Mesothelial cell of epicardium (in vitro differentiated cells): ENCODE data around the gene ITPR1. TPM values are rescaled to one million over a fixed set of nuclear protein-coding genes. Genes with fewer than 3 reads are reported as not detected.

ENCODE experiments used
- DNase-seq, 2 experiments: peaks; one replicate each; pipeline ENCODE4 v3.0.0; 2021; ENCODE audit warnings: low spot score in 2 of 2; ENCODE audit not compliant: unreplicated experiment in 2 of 2
- H3K27ac Mint-ChIP-seq: 2 replicates; pipeline ENCODE4 v1.8.0; 2021; ENCODE audit warnings: mixed read lengths
- H3K27me3 Mint-ChIP-seq: 2 replicates; pipeline ENCODE4 v1.8.0; 2021; ENCODE audit warnings: low read depth, mixed read lengths
- H3K36me3 Mint-ChIP-seq: 2 replicates; pipeline ENCODE4 v1.8.0; 2021; ENCODE audit warnings: mixed read lengths
- H3K4me1 Mint-ChIP-seq: 2 replicates; pipeline ENCODE4 v1.8.0; 2021; ENCODE audit warnings: mixed read lengths
- H3K4me3 Mint-ChIP-seq: 2 replicates; pipeline ENCODE4 v1.8.0; 2021; ENCODE audit warnings: mild to moderate bottlenecking, moderate library complexity, mixed read lengths
- H3K9me3 Mint-ChIP-seq: 2 replicates; pipeline ENCODE4 v1.8.0; 2021; ENCODE audit warnings: mixed read lengths
- CTCF ChIP-seq: fragments of 200-600 bp; sonication (generic); IDR thresholded peaks from one replicate; pipeline ENCODE4 v1.5.0; 2021; ENCODE audit warnings: antibody characterized with exemption; ENCODE audit not compliant: unreplicated experiment
- total RNA-seq: library from RNA; stranded (reverse); gene quantifications from 3 replicates; pipeline ENCODE4 v1.2.1, GENCODE V29; 2021

The ITPR1 gene
- total RNA-seq, 1 donor from 2014 or later, result 21.3 TPM

GRCh38 chr3:4674216-4674615 lies 181.1 kb downstream of the ITPR1 start:
- H3K9me3 Mint-ChIP-seq, result no peaks in the 10 kb centered on the region
- H3K27me3 Mint-ChIP-seq, result peaks cover 6% of the 10 kb centered on the region
- no peak overlapping the region for H3K4me3 Mint-ChIP-seq
- DNase-seq, result no peak
- TF ChIP-seq CTCF, result no peak
- no peaks in the 10 kb centered on the region for H3K36me3 Mint-ChIP-seq
- H3K27ac Mint-ChIP-seq, result no peak overlapping the region
- H3K4me1 Mint-ChIP-seq, result no peaks in the 10 kb centered on the region

GRCh38 chr3:4675704-4676103 lies 182.6 kb downstream of the ITPR1 start:
- Mint-ChIP-seq H3K27me3 (no peaks in the 10 kb centered on the region), H3K4me3 (no peak overlapping the region), H3K27ac (no peak overlapping the region), H3K4me1 (no peaks in the 10 kb centered on the region), H3K36me3 (no peaks in the 10 kb centered on the region), H3K9me3 (no peaks in the 10 kb centered on the region)
- no peak for TF ChIP-seq CTCF
- DNase-seq, result no peak

DNA sequence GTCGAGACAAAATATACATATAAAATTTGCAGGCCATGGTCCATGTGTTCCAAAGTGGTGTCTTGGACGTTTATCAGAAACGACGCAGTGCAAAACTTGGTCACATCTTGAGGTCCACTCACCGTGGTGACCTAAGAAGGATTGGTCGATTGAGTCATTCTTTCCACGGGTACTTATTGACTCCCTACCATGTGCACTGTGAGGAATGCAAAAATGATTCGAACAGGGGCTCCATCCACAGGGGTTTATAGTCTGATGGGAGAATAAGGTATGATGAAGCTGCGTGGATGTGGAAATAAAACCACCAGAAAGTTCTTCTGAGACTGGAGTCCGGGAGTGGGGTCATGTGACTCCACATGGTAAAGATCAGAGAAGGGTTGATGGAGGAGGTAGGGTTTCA lies 185.2 kb downstream of the ITPR1 start:
- no peak overlapping the region for H3K4me3 Mint-ChIP-seq
- H3K4me1 Mint-ChIP-seq, result no peaks in the 10 kb centered on the region
- no peak overlapping the region for H3K27ac Mint-ChIP-seq
- TF ChIP-seq CTCF, result no peak
- H3K27me3 Mint-ChIP-seq, result no peaks in the 10 kb centered on the region
- DNase-seq, result no peak
- H3K36me3 Mint-ChIP-seq, result no peaks in the 10 kb centered on the region
- H3K9me3 Mint-ChIP-seq, result no peaks in the 10 kb centered on the region

- H3K9me3 Mint-ChIP-seq, result no peaks in the 10 kb centered on the region
- no peak overlapping the region for H3K27ac Mint-ChIP-seq
- DNase-seq, result no peak
- no peak overlapping the region for H3K4me3 Mint-ChIP-seq
- no peaks in the 10 kb centered on the region for H3K4me1 Mint-ChIP-seq
- H3K27me3 Mint-ChIP-seq, result no peaks in the 10 kb centered on the region
- no peak for TF ChIP-seq CTCF
- peaks cover 2% of the 10 kb centered on the region for H3K36me3 Mint-ChIP-seq
These were observed 187.1 kb downstream of the ITPR1 start for GRCh38 chr3:4680227-4680691.

- no peak overlapping the region for H3K4me3 Mint-ChIP-seq
- no peaks in the 10 kb centered on the region for H3K27me3 Mint-ChIP-seq
- no peak for TF ChIP-seq CTCF
- DNase-seq, result no peak
- H3K9me3 Mint-ChIP-seq, result no peaks in the 10 kb centered on the region
- H3K36me3 Mint-ChIP-seq, result peaks cover 2% of the 10 kb centered on the region
- H3K4me1 Mint-ChIP-seq, result no peaks in the 10 kb centered on the region
- H3K27ac Mint-ChIP-seq, result no peak overlapping the region
These were observed 187.7 kb downstream of the ITPR1 start for GRCh38 chr3:4680871-4681300.

- Mint-ChIP-seq H3K27me3 (no peaks in the 10 kb centered on the region), H3K9me3 (no peaks in the 10 kb centered on the region), H3K27ac (no peak overlapping the region), H3K36me3 (peaks cover 2% of the 10 kb centered on the region), H3K4me3 (no peak overlapping the region), H3K4me1 (no peaks in the 10 kb centered on the region)
- no peak for DNase-seq
- no peak for TF ChIP-seq CTCF
These were observed 188.2 kb downstream of the ITPR1 start for GRCh38 chr3:4681301-4681700.
